ENCODE results near the gene CELA3B. TPM values are rescaled to one million over a fixed set of nuclear protein-coding genes. Genes with fewer than 3 reads are reported as not detected.
"Not testable (repeated sequence)": the region's sequence is repeated elsewhere in the genome, so short reads cannot be mapped to it uniquely, and the experiment has no call there.

CELA3B gene
- total and polyA plus RNA-seq, 3 donors from 2014 or later, result 0.34 to 0.63 TPM; not detected in 1

GRCh38 chr1:22026924-22027289 is 50.1 kb downstream of the CELA3B start:
- Histone ChIP-seq H3K4me3 (no peak overlapping the region), H3K27me3 (no peaks in the 10 kb centered on the region), H3K9me3 (no peaks in the 10 kb centered on the region), H3K27ac (no peak overlapping the region), H3K36me3 (ENCODE audit: low read depth, missing control alignments) (no peaks in the 10 kb centered on the region), H3K4me1 (no peaks in the 10 kb centered on the region)
- intact Hi-C loops (cut with DNase I; ENCODE audit: low total_unique reads), result no loop called here
- DNase-seq, result no peak
- TF ChIP-seq CTCF (IDR thresholded peaks at IDR 0.05), result no peak
- no peak for TF ChIP-seq POLR2A (IDR thresholded peaks at IDR 0.05)
- 56 to 74% methylated on average over 3 of the region's 3 CpGs for WGBS, 2 donors

- H3K4me1 ChIP-seq, result no peaks in the 10 kb centered on the region
- intact Hi-C loops (cut with DNase I; ENCODE audit: low total_unique reads), result no loop called here
- no peaks in the 10 kb centered on the region for H3K27me3 ChIP-seq
- H3K9me3 ChIP-seq, result no peaks in the 10 kb centered on the region
- 85% methylated on average over 4 of the region's 4 CpGs for WGBS, 2 donors
- H3K4me3 ChIP-seq, result no peak overlapping the region
- no peak for TF ChIP-seq POLR2A (IDR thresholded peaks at IDR 0.05)
- no peak for TF ChIP-seq CTCF (IDR thresholded peaks at IDR 0.05)
- DNase-seq, result no peak
- no peaks in the 10 kb centered on the region for H3K36me3 ChIP-seq (ENCODE audit: low read depth, missing control alignments)
- H3K27ac ChIP-seq, result no peak overlapping the region
Measured at GRCh38 chr1:22030057-22030456, 53.2 kb downstream of the CELA3B start.

GRCh38 chr1:22030473-22030872 is 53.7 kb downstream of the CELA3B start:
- intact Hi-C loops (cut with DNase I; ENCODE audit: low total_unique reads), result no loop called here
- Histone ChIP-seq H3K9me3 (no peaks in the 10 kb centered on the region), H3K27ac (no peak overlapping the region), H3K4me3 (no peak overlapping the region), H3K36me3 (ENCODE audit: low read depth, missing control alignments) (no peaks in the 10 kb centered on the region), H3K4me1 (no peaks in the 10 kb centered on the region), H3K27me3 (no peaks in the 10 kb centered on the region)
- TF ChIP-seq POLR2A (IDR thresholded peaks at IDR 0.05) (no peak), CTCF (IDR thresholded peaks at IDR 0.05) (no peak)
- WGBS, 2 donors, result 87 to 88% methylated on average over 3 of the region's 3 CpGs
- DNase-seq, result no peak

GRCh38 chr1:22031214-22031962 is 54.6 kb downstream of the CELA3B start:
- intact Hi-C loops (cut with DNase I; ENCODE audit: low total_unique reads), result no loop called here
- WGBS, 2 donors, result 82 to 83% methylated on average over 8 of the region's 8 CpGs
- TF ChIP-seq POLR2A (IDR thresholded peaks at IDR 0.05) (no peak), CTCF (IDR thresholded peaks at IDR 0.05) (no peak)
- no peak for DNase-seq
- no peak overlapping the region for H3K4me3 ChIP-seq
- no peaks in the 10 kb centered on the region for H3K27me3 ChIP-seq
- H3K4me1 ChIP-seq, result no peaks in the 10 kb centered on the region
- H3K27ac ChIP-seq, result no peak overlapping the region
- no peaks in the 10 kb centered on the region for H3K9me3 ChIP-seq
- H3K36me3 ChIP-seq (ENCODE audit: low read depth, missing control alignments), result no peaks in the 10 kb centered on the region

- H3K4me1 ChIP-seq; H3K4me3 ChIP-seq; intact Hi-C loops (cut with DNase I; ENCODE audit: low total_unique reads); DNase-seq; H3K27ac ChIP-seq; H3K27me3 ChIP-seq; H3K36me3 ChIP-seq (ENCODE audit: low read depth, missing control alignments); H3K9me3 ChIP-seq: not testable (repeated sequence)
- WGBS, 2 donors, result 83 to 87% methylated on average over 5 of the region's 5 CpGs
Measured at GRCh38 chr1:22034834-22035233, 58.0 kb downstream of the CELA3B start.
